HG02678 (cell line): ENCODE measurements around the gene ELP6.
A peak's percentile ranks its signal among the peaks of the same experiment; 100 is the strongest.
"Not testable (repeated sequence)": the region's sequence is repeated elsewhere in the genome, so short reads cannot be mapped to it uniquely, and the experiment has no call there.

Experiments used
- ATAC-seq: cut with Tn5 transposase; IDR thresholded peaks from one replicate; pipeline ENCODE4 v1.9.1; 2021; ENCODE audit warnings: mild to moderate bottlenecking, moderate library complexity; ENCODE audit not compliant: unreplicated experiment

The ELP6 gene

DNA sequence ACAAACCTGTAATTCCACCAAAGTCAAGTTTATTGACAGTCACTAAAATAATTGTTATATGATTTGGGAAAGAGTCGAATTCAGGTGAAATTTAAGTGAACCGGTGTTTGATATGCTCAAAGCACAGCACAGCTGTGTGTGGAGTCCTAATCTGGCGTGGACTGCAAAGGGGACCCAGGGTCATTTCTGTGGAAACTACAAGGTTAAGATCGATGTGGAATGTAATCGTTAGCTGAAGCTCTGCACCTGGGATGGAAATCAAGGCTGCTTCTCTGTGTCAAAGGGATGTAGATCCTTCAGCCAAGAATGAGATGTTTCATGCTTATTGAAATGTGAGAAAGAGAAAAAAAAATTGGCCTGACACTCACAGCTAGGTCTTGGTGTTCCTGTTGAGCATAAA lies 1.6 kb upstream of the ELP6 start:
- ATAC-seq: no peak

- ATAC-seq: no peak
Observed at GRCh38 chr3:47512416-47513124, 942 bp downstream of the ELP6 start.

DNA sequence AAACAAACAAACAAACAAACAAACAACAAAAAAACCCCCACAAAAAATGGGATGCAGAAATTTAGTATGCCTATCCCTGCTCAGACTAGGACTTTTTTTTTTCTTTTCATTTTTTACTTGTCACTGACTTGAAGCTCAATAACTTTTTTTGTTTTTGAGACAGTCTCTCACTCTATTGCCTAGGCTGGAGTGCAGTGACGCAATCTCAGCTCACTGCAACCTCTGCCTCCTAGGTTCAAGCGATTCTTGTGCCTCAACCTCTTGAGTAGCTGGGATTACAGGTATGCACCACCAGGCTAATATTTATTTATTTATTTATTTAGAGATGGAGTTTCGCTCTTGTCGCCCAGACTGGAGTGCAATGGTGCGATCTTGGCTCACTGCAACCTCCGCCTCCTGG lies 8.2 kb downstream of the ELP6 start:
- ATAC-seq: not testable (repeated sequence)

- ATAC-seq: no peak
Observed at GRCh38 chr3:47504113-47504512, 9.4 kb downstream of the ELP6 start.

GRCh38 chr3:47503033-47503432 lies 10.5 kb downstream of the ELP6 start:
- ATAC-seq: no peak

DNA sequence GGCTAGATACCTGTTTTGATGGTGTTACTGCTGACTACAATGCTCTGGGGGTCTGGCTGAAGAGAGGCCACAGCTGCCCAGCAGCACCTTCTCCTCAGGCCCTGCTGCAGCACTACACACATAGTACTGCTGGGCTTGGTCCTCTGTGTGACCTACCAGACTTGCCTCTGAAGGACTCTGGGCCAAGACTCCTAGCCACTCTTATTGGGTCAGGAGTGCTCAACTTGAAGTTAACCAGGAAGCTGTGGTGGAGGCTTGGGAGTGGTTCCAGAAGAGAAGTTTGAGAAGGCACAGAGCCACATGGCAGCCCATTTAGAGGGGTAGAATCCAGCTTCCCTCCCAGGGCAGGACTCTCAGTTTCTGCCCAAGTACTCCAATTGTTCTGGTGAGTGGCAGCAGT lies 16.6 kb downstream of the ELP6 start:
- no peak for ATAC-seq

DNA sequence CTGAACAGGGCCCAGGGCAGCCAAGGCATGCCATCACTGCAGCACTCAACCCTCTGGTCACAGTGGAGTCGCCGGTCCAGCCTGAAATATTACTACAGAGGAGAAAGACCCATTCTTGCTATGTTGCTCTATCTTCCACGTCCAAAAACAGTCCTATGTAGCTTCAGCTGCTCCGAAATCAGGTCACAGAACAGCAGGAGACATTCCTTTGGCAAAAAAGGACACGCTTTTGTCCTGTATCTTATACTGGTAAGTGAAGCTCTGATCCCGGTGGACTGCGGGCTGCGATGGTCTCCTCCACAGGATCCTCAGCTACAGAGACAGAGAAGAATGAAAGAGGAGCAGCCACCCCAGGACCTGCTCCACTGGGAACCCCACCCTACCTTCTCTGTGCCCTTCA lies 17.6 kb downstream of the ELP6 start:
- no peak for ATAC-seq

DNA sequence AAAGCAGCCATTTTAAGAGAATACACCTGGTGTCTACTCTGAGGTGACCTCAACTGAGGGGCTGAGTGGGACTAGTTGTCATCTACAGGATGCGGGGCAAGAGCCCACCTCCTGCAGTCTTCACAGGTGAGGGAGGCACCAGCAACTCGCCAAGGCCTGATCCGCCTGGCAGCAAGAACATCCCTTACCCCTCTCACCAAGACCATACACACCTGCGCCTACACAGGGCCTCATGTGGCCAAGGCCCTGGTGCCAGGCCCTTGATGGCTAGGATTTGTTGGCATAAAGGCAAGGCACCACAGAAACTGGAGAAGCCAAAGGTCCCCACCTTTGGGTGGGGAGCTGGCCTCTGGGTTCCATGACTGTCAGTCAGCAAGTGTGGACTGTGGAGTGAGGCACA lies 18.4 kb downstream of the ELP6 start:
- no peak for ATAC-seq

DNA sequence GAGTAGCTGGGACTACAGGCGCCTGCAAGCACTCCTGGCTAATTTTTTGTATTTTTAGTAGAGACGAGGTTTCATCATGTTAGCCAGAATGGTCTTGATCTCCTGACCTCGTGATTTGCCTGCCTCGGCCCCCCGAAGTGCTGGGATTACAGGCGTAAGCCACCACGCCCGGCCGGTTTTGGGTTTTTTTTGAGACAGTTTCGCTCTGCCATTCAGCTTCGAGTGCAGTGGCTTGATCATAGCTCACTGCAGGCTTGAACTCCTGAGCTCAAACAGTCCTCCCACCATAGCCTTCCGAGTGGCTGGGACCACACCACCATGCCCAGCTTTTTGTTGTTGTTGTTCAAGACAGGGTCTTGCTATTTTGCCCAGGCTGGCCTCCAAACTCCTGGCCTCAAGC lies 21.7 kb downstream of the ELP6 start:
- ATAC-seq: no peak

GRCh38 chr3:47491186-47491585 lies 22.3 kb downstream of the ELP6 start:
- no peak for ATAC-seq

DNA sequence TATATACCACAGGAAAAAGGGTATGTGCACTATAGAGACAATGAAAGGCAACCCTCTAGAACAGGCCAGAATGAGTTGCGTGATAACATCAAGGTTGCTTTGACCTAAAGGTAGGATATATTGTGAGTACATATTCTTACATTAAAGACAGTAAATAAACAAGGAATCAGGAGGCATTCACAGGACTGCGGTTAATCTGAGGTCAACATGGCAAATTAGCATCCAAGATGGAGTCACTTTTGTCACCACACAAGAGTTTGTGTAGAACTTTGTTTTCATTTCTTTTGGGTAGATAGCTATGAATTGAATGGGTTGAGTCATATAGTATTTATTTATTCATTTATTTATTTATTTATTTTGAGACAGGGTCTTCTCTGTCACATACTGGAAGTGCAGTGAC lies 26.2 kb downstream of the ELP6 start:
- ATAC-seq: no peak

DNA sequence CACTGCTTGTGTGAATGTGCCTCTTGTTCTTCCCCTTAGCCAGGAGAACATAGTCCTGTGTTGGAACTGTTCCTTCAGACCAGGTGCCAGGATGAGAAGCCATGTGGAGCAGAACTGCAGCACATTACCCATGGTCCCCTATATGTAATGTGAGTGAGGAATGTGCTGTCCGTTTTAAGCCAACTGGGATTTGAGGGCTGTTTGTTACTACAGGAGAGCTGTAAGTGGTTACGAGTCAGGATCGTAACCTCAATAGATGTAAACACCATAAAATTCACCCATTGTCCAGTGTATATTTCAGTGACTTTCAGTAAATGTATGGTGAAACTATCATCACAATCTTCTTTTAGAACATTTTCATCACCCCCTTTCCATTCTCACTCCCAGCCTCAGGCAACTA lies 27.7 kb downstream of the ELP6 start:
- ATAC-seq: no peak

DNA sequence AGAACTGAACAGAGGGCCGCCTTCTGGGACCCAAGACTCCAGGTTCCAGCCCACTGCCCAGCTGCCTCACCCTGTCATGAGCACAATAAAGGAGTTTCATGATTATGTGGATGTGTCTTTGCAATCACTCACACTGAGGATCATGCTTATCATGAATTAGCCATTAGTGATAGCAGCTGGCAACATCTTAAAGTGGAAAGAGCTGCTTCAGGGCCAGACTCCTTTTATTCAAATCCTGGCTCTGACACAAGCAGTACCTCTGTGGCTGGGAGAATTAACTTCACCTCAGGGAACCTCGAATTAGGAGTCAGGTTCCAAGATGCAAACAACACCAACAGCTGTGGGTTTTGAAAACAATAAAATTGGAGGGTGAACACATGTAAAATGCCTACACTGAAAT lies 31.1 kb downstream of the ELP6 start:
- ATAC-seq: no peak

- ATAC-seq: not testable (repeated sequence)
Observed at GRCh38 chr3:47481763-47482162, 31.7 kb downstream of the ELP6 start.

GRCh38 chr3:47480267-47480666 lies 33.2 kb downstream of the ELP6 start:
- not testable (repeated sequence) for ATAC-seq

DNA sequence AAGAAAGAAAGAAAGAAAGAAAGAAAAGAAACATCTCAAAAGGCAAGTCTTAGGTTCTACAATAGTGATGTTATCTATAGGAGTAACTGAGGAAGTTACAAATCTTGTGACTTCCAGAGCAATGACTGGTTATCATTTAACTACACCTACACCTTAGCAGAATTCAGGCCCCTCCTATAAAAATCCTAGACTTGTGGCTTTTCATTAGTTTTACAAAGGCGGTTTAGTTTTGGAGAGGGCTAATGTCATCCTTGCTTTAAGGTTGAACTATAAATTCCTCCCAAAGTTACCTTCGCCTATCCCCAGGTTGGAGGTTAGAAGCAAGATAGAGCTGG lies 33.7 kb downstream of the ELP6 start:
- ATAC-seq: no peak

GRCh38 chr3:47478022-47478421 lies 35.5 kb downstream of the ELP6 start:
- no peak for ATAC-seq

DNA sequence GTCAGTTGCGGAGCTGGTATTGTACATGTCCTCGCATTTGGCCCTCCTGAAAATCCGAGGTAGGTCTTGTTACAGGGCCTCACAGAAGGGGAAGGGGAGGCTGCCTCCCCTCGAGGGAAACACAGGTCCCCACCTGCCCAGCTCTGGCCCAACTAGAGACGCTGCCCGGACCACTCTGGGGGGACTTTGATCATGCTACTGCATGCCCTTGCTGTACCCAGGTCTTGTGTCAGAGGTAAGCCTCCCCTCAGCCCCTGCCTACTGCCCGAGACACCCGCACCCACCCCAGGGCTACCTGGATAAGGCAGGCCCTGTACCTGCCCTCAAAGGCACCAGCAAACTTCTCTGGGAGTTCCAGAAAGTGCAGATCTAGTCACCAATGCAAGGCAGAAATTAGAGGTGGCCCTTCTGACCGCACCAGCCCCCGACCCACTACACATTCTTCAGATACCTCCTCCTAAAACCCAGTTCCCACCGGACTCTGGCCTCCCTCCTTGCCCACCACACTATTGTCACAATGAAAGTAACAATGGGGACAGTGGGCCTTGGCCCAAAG lies 36.8 kb downstream of the ELP6 start:
- no peak for ATAC-seq

DNA sequence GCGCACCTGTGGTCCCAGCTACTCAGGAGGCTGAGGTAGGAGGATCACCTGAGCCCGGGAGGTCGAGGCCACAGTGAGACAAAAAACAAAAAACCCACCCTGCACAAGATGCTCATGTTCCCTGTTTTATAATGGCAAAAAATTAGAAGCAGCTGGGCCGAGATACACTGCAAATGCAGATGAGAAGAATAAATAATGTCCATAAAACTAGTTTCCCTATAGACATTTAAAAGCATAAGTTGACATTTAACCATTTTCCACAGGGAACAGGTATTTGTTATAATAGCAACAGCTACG lies 37.2 kb downstream of the ELP6 start:
- no peak for ATAC-seq

DNA sequence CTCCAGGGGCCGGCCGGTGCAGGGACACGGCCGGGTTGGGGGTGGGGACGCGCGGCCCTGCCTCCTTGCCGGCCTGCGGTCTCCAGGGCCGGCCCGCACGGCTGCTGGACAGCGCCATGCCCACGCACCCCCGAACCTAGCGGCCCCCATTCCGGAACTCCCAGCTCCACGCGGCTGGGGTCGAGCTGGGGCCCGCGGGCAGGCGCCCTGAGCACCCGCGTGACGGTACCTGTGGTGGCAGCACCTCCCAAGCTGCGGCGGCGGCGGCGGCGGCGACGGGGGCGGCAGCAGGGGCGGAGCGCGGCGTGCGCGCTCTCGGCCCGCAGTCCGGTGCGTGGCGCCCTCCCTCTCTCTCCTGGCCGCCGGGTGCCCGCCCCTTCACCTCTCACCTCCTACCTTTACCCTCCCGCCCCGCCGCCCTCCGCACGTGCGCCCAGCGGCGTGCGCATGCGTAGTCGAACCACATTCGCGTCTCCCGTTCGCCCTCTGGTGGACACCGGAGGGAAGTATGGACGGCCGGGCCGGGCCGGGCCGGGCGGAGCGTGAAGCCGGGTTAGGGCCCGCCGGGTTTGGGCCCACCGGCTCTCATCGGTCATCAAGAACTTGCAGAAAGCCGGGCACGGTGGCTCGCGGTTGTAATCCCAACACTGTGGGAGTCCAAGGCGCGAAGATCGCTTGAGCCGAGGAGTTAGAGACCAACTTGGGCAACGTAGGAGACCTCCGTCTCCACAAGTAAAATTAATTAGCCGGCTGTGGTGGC lies 37.8 kb downstream of the ELP6 start, which contains the start of gene SCAP:
Gene SCAP (minus strand): TSS at position 372 of the 760 bp plus-strand sequence. CDS start 32,948 bp downstream, outside the sequence.
- peak; percentile 87 for ATAC-seq

GRCh38 chr3:47475029-47475569 lies 38.4 kb downstream of the ELP6 start:
- ATAC-seq: no peak

DNA sequence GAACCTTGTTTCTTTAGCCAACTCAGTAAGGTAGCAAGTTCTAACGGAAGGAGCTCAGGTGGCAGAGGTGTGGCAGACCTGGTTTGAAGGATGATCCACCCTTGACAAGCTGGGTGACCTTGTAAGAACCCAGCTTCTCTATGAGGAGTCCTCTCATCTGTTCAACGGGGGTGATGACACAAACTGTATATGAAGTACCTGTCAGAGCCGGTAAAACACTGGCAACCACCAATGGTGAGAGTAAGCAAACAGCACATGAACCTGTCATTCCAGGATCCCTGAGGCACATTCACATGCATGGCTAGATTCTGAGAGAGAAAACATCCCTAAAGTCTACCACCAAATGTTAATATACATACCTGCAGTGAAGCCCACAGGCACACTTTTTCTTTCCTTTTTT lies 40.1 kb downstream of the ELP6 start:
- no peak for ATAC-seq
